ENCODE results near the gene HES5. TPM values are rescaled to one million over a fixed set of nuclear protein-coding genes. Genes with fewer than 3 reads are reported as not detected.

Gene HES5
- total RNA-seq, 3 donors from 2014 or later, result 1.3 to 7.8 (median 1.6) TPM

DNA sequence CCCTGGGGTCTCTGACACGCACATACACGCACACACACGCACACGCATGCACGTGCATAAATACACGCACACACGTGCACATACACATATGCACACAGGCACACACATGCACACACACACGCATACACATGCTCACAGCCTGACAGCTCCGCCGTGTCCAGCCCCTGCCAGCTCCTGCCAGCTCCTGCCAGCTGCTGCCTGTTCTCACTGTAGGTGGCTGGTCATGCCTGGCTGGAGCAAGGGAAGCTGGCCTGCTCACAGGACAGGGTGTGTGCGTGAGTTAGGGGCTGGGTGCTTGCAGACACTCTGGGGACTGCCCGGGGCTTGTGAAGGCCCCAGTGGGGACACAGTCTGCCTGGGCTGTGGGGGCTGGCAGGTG lies 49.1 kb downstream of the HES5 start:
- no peak for ATAC-seq
- intact Hi-C loops (cut with DNase I, micrococcal nuclease), result no loop called here
- Histone ChIP-seq H3K4me3 (no peak overlapping the region), H3K4me1 (ENCODE audit: low read depth) (peaks cover 11% of the 10 kb centered on the region), H3K9me3 (no peaks in the 10 kb centered on the region), H3K36me3 (ENCODE audit: low read depth) (no peaks in the 10 kb centered on the region)
- DNase-seq, result no peak
- TF ChIP-seq, protein P1, sequence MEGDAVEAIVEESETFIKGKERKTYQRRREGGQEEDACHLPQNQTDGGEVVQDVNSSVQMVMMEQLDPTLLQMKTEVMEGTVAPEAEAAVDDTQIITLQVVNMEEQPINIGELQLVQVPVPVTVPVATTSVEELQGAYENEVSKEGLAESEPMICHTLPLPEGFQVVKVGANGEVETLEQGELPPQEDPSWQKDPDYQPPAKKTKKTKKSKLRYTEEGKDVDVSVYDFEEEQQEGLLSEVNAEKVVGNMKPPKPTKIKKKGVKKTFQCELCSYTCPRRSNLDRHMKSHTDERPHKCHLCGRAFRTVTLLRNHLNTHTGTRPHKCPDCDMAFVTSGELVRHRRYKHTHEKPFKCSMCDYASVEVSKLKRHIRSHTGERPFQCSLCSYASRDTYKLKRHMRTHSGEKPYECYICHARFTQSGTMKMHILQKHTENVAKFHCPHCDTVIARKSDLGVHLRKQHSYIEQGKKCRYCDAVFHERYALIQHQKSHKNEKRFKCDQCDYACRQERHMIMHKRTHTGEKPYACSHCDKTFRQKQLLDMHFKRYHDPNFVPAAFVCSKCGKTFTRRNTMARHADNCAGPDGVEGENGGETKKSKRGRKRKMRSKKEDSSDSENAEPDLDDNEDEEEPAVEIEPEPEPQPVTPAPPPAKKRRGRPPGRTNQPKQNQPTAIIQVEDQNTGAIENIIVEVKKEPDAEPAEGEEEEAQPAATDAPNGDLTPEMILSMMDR (IDR thresholded peaks at IDR 0.05), result no peak

DNA sequence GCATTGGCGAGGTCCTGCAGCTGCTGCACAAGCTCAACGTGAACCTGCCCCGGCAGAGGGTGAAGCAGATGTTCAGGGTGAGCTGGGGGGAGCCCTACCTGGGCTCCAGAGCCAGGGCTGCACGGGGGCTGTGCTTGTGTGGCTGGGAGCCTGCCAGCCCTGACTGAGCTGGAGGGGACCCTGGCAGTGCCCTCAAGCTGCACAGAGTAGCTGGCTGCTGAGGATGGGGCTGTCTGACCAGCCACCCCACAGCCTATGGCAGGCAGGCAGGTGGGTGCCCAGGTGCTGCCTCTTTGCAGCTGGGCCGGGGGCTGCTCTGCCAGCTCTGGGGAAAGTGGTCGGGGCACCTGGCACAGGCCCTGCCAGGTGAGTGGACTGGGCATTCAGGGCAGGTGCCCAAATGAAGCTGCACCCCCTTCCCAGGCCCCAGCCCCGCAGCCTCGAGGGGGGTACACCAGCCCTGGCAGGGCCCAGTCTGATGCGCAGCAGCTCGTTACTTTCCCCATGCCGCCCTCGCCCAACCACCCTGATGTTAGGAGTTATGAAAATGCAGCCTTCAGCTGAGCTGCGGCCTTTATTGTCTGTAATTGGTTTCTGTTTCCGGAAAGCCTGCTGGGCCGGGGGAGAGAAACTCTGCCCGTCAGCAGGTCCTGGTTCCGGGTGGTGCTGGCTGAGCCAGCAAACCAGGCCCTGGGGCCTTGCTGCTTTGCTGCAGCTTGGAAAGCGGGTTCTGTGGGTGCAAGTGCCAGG lies 49.7 kb downstream of the HES5 start:
- DNase-seq (no peak), ATAC-seq (no peak)
- H3K4me1 ChIP-seq (ENCODE audit: low read depth), result peaks cover 11% of the 10 kb centered on the region
- no peaks in the 10 kb centered on the region for H3K36me3 ChIP-seq (ENCODE audit: low read depth)
- no peak overlapping the region for H3K4me3 ChIP-seq
- no peaks in the 10 kb centered on the region for H3K9me3 ChIP-seq
- intact Hi-C loops (cut with DNase I, micrococcal nuclease), result no loop called here
- TF ChIP-seq, protein P1 (IDR thresholded peaks at IDR 0.05), result no peak

DNA sequence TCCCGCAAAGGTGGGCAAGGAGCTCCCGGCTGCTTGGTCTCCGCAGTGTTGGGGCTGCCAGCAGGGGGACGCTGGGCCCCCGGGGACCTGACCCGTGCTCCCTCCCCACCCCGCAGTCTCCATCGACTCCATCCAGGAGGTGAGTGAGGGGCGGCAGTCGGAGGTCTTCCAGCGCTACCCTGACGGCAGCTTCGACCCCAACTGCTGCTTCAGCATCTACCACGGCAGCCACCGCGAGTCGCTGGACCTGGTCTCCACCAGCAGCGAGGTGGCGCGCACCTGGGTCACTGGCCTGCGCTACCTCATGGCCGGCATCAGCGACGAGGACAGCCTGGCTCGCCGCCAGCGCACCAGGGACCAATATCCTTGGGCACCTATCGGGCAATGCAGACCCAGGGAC lies 50.4 kb downstream of the HES5 start:
- H3K9me3 ChIP-seq, result no peaks in the 10 kb centered on the region
- H3K4me3 ChIP-seq, result no peak overlapping the region
- ATAC-seq, result no peak
- H3K4me1 ChIP-seq (ENCODE audit: low read depth), result peaks cover 11% of the 10 kb centered on the region
- TF ChIP-seq, protein P1 (IDR thresholded peaks at IDR 0.05), result no peak
- no peak for DNase-seq
- H3K36me3 ChIP-seq (ENCODE audit: low read depth), result no peaks in the 10 kb centered on the region
- intact Hi-C loops (cut with DNase I, micrococcal nuclease), result no loop called here

DNA sequence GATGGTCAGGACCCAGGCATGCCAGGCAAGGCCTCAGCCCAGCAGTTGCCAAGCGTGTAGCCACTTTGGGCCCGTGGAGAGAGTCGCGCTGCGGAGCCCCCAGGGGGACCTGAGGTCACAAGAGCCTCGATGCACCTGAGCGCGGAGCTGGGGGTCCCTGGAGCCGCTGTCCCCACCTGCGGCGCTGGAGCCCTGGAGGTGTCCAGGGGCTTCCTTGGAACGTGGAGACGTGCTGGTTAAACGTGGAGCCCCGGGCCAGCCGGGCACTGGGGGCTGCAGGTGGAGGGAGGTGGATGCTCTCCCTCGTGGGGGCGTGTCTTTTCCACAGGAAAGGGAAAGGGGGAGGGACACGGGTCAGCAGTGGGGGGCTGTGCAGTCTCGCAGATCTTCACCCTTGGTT lies 50.9 kb downstream of the HES5 start:
- Histone ChIP-seq H3K4me1 (ENCODE audit: low read depth) (peaks cover 11% of the 10 kb centered on the region), H3K36me3 (ENCODE audit: low read depth) (no peaks in the 10 kb centered on the region), H3K4me3 (no peak overlapping the region), H3K9me3 (no peaks in the 10 kb centered on the region)
- intact Hi-C loops (cut with DNase I, micrococcal nuclease), result no loop called here
- DNase-seq, result no peak
- TF ChIP-seq, protein P1 (IDR thresholded peaks at IDR 0.05), result no peak
- no peak for ATAC-seq

Other genes with a start within 250 kb of the HES5 start
- gene MORN1, start 138.7 kb downstream of the HES5 start, total RNA-seq, result 10 to 100 TPM; 13.1 to 17.4 (median 13.4) TPM
- 100 to 1,000 TPM; 151 to 217 (median 193) TPM for gene RER1, start 138.4 kb downstream of the HES5 start, total RNA-seq
- 10 to 100 TPM; 13.4 to 20.4 (median 18.4) TPM for gene PEX10, start 117.7 kb downstream of the HES5 start, total RNA-seq
- 1 to 10 TPM; 1.2 to 6.8 (median 1.9) TPM for gene PLCH2, start 54.0 kb downstream of the HES5 start, total RNA-seq
- gene PANK4, start 3.7 kb downstream of the HES5 start, total RNA-seq, result 10 to 100 TPM; 28.1 to 51.6 (median 44.7) TPM
- gene TNFRSF14, start 26.1 kb upstream of the HES5 start, total RNA-seq, result 100 to 1,000 TPM; 143 to 206 (median 146) TPM
- gene PRXL2B, start 56.5 kb upstream of the HES5 start, total RNA-seq, result 10 to 100 TPM; 45.2 to 65.5 (median 48.3) TPM
- 10 to 100 TPM in 1 of 3 donors, 1 to 10 TPM in 2; 4.2 to 10.9 (median 9.4) TPM for gene MMEL1, start 102.8 kb upstream of the HES5 start, total RNA-seq